Stimulated activated CD4-positive, alpha-beta T cell treated with anti-CD3 and anti-CD28 coated beads, Interleukin-1b, Interleukin-23, amount 100 ng/mL, for 24 hours (primary cell): ENCODE results near the gene MTFR1L.

Source experiments
- DNase-seq, 4 experiments: peaks; one replicate each; pipeline ENCODE4 v3.0.0-alpha.2; 2020; ENCODE audit warnings: low read depth in 4 of 4, low spot score in 1 of 4

MTFR1L gene

GRCh38 chr1:25807480-25808390, 12.0 kb upstream of the MTFR1L start:
- DNase-seq, result no peak

DNA sequence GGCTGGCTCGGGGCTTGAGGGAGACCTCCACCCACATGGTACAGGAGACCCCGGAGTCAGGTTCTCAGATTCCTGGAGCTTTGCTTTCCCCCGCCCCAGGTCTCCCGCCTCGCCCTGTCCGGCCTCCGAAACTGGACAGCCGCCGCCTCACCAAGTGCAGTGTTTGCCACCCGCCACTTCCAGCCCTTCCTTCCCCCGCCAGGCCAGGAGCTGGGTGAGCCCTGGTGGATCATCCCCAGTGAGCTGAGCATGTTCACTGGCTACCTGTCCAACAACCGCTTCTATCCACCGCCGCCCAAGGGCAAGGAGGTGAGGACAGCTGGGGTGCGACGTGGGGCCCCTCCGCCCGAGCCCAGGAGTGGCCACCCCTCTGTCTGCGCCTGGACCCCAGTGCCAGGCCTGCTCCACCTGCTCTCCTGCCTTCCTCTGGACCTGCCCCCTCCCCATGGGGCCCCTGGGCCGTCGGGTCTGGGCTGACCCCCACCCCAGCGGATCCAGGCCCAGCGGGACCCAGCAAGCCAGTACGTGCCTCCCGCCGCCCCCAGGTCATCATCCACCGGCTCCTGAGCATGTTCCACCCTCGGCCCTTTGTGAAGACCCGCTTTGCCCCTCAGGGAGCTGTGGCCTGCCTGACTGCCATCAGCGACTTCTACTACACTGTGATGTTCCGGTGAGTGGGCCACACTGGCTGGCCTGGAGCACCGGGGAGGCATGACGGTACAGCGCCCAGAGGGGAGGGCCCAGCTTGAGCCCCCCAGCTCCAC, 11.1 kb upstream of the MTFR1L start:
- no peak for DNase-seq

DNA sequence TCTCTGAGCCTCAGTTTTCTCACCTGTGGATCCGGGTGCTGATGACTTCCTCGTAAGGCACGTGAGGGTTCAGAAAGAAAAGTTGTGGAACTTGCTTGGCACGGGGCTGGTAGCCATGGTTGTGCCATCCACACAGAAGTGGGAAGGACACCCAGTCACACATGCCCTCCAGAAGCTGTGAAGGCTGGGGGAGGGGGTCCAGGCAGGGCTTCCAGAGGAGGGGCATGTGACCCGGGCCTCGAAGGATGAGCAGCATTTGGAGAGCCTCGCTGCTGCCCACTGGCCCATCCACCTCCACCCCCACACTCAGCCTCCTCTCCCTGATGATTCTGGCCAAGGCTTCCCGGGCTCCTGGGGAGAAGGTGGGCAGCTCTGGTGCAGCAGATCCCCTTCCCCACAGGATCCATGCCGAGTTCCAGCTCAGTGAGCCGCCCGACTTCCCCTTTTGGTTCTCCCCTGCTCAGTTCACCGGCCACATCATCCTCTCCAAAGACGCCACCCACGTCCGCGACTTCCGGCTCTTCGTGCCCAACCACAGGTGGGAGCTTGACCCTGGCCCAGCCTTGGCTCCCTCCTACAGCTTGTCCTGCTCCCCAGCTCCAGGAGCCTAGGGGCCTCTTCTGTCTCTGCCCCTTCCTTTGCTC, 10.3 kb upstream of the MTFR1L start:
- no peak for DNase-seq

- no peak for DNase-seq
Observed at GRCh38 chr1:25809929-25810328, 9.8 kb upstream of the MTFR1L start.

DNA sequence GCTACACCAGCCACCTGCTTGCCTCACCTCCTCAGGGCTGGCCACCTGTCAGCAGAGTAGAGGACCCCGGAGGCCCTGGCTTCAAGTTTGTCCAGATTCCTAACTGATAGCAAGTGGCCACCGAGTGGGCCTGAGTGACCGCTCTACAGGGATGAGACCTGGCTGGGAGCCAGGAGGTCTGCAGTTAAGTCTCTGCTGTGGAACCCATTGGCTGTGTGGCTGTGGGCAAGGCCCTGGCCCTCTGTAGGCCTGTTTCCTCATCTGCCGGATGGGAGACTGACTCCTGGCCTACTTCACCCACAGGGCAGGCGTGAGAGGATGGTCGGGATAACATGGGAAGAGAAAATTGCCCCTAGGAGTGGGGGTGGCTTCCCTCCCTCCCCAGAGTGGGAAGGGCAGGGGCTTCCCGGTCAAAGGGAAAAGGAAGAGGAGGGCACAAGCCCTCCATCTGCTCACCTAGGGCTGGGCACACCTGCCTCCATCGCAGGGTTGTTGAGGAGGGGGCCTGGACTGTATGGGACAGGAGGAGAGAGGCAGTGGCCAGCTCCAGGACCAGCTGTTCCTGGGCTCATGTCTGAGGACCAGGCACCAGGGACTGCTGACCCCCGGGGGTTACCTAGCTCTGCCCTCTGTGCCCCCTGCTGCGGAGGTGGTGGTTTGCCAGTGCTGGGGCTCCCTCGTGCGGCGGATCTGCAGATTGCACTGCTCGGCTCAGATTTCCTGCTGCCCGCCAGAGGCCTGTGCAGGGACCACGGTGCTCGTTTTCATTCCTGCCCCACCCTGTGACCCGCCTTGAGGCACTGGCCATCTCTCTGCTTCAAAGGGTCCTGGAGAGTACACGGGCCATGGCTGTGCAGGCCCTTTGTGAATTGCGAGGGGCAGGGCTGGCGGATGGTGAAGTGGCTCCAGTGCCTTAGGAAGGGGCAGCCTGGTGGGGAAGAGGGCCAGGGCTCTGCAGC, 9.1 kb upstream of the MTFR1L start:
- DNase-seq, result peak; percentile 67 to 78 (median 72)

DNA sequence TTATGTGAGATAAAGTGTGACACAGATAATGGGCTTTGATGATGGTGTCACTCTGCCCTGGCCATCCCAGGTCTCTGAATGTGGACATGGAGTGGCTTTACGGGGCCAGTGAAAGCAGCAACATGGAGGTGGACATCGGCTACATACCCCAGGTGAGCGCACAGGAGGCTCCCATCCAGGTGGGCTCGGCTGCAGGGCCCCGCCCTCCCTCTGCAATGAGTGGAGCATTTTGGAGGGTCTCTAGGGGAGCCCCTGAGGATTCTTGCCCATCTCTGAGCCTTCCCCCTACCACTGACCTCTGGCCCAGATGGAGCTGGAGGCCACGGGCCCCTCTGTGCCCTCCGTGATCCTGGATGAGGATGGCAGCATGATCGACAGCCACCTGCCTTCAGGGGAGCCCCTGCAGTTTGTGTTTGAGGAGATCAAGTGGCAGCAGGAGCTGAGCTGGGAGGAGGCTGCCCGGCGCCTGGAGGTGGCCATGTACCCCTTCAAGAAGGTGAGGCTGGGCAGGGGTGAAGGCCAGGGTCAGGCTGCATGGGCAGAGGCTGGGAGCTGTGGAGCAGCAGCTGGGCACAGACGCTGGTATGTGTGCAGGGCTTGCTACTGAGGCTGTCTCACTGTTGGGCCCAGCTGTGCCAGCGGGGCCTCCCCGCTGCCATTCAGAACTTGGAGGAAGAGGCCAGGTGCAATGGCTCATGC, 8.2 kb upstream of the MTFR1L start:
- DNase-seq, result no peak

GRCh38 chr1:25813071-25813733, 6.6 kb upstream of the MTFR1L start:
- DNase-seq, result no peak

DNA sequence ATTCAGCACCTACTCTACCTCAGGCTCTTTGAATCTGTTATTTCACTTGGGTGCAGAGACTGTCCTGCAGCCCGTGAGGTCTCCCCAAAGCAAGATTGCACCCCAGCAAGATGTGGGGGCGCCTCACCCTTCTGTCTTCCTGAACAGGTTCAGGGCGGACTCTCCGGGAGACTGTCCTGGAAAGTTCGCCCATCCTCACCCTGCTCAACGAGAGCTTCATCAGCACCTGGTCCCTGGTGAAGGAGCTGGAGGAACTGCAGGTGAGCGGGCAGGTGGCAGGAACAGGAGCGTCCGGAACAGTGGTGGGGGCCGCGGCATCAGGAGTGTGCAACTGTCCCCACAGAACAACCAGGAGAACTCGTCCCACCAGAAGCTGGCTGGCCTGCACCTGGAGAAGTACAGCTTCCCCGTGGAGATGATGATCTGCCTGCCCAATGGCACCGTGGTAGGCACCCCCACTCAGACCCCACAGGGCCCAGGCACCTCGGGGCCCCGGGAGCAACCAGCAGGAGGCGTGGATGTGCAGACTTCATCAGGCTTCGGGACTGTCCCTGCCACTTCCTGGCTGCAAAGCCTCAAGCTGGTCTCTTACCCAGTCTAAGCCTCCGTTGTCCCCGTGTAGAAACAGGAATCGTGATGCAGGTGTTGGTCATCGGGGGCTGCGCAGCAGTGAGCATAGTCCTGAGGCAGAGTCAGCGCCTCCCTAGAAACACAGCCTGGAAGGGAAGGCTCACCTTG, 5.9 kb upstream of the MTFR1L start:
- no peak for DNase-seq

DNA sequence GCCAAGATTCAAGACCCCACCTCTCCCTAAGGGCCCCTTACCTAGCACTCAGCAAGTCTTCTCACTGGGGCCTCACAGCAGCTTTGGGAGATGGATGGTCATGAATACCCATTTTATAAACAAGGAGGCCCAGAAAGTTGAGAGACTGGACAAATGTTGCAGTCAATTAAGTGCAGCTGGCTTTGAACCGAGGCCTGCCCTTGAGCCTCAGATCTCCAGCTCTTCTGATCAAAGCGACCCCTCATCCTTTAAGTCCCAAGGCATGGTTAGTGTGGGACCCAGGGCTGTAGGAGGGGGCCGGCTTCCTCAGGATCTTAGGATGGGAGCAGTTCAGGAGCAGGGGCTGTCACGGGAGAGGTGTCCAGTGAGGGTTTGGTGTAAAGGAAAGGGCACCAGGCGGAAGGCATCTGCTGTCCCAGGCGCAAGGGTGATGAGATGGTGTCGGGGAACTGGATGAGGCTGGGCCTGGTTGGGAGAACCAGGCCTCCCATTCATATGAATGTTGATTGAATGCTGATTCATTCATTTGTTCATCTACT, 5.1 kb upstream of the MTFR1L start:
- no peak for DNase-seq

DNA sequence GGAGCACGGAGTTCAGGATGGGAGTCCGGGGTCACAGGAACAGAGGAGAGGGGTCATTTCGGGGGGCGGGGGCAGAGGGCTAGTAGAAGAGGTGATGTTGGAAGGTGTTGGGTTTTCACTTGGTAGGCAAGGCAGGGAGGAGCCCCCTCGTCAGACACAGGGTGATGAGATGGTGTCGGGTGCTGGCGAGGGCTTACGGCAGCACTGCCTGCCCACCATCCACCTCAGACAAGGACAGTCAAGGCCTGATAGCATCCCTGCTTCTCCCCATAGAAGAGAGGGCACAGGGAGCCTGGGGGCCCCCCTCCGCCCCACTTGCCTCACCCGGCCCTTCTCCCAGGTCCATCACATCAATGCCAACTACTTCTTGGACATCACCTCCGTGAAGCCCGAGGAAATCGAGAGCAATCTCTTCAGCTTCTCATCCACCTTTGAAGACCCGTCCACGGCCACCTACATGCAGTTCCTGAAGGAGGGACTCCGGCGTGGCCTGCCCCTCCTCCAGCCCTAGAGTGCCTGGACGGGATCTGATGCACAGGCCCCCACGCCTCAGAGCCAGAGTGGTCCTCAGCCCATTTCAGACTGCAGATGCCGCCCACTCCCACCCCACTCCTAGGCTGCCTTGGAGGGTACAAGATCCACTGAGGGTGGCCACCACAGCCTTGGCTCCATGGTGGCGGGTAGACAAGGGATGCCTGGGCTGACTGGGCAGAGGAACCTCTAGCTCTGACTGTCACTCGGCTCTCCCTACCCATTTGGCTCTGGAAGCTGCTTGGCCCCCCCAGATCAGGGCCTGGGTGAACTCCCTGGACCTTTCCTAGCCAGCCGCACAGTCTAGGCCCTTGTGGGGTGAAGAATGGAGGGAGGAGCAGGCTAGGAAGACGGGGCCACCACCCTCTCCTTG, 4.3 kb upstream of the MTFR1L start:
- no peak for DNase-seq

DNA sequence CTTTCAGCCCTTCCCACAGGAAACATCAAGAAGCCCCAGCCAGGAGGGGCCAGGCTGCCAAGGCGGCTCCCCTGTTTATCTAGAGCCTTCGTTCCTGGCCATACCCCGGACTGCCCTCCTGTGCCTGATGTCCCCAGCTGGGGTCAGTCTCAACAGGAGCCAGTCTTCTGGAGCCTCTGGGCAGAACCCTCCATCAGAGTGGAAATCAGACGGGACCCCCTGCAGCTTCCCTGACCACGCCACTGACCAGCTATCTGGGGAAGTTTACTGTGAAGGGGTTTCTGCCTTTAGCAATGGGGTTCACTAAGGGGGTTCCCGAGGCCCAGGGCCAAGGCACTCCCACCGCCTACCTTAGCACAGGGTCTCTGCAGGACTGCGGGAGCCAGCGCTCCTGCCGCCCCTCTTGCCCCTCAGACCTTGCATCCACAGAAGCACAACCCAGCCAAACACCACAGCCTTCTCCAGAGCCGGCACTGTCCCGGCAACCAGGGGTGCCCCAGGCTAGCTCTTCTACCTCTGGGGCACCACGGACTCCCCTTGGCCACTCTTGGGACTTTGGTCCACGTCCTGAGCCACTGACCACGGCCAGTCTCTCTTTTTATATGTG, 3.5 kb upstream of the MTFR1L start:
- no peak for DNase-seq

GRCh38 chr1:25817840-25818501, 1.8 kb upstream of the MTFR1L start:
- no peak for DNase-seq

GRCh38 chr1:25818569-25818968, 1.2 kb upstream of the MTFR1L start:
- no peak for DNase-seq

DNA sequence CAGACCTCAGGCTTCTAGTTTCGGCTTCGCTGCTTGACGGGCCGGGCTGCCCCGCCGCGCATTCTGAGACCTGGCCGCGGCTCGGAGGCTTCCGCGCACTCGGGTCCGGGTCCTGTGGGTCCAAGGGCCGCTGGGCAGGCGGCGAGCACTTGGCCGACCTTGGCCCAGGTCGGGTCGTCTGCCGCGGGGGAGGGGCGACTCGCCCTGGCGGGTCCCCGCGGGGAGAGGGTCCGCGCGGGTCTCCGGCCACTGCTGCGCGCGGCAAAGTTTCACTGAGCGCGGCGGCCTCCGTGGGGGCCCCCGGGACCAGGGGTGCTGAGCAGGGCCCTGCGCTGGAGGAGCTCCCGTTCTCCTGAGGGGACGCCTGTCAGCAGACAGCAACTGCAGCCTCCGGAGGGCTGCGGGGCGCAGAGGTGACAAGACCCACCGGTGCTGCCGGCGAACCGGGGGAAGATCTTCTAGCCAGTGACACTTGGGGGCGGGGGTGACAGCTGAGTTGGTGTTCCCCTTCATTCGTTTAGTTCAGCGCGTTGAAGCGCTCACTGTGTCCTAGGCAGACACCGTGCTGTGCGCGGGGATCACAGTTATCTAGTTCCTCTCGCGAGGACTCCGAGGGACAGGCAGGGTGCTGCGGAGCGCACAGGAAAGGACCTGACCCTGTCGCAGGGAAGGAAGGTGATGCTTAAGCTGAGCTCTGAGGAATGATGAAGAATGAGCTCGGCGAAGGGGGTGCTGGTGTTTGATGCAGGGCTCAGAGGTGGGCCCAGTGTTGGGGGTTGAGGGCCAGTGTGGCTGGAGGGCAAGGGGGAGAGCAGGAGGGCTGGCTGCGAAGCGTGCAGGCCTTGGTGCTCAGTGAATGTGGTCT, 725 bp downstream of the MTFR1L start:
- DNase-seq, result peak in 3 of 4 experiments; percentile 28 to 57 (median 56)

GRCh38 chr1:25821112-25821476, 1.3 kb downstream of the MTFR1L start:
- DNase-seq, result no peak

DNA sequence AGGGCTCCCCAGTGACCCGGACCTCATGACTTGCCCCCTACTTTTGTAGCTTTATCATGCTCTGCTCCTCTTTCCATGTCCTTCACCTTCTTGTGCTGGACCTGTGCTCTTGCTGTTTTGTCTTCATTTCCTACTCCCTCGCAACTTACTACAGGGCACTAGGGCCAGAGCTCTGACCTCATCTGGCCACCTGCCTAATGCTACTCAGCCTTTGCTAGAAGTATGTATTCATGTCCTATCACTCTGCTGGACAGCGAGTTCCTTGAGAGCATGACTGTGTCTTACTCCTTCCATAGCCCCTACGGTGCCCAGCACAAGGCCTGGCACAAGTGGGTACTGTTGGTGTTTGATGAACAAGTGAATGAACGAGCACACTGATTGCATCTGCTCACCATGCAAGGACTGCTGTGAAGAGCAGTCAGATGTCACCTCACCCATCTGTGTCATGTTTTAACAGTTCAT, 1.9 kb downstream of the MTFR1L start:
- no peak for DNase-seq
